ENCODE measurements around the gene ASB5.

DNA sequence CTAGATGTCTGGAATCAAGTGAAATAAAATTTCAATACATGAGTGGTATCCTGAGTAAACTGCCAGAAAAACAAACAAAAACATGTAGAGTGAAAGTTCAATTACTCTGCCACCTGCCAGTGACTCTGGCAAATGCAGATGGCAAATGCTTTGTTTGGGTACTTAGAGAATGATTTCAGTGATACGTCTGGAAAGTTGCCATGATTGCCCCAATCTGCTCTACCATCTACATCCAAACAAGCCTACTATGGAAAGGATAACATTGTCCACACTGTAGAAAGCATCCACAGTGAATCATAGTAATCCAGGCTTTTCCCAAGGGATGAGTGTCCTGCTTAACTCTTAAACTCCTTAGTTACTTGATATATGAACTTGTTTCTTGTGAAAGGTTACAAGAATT is 77.0 kb downstream of the ASB5 start:
- TF ChIP-seq CTCF (IDR thresholded peaks at IDR 0.05; ENCODE audit: control extremely low read depth in 1 of 3, insufficient read depth in 1 of 3, low read depth in 1 of 3, low read length in 3 of 3) (peak in 1 of 3 experiments; percentile 24; a peak in 1 of 4 replicates), GABPA (IDR thresholded peaks at IDR 0.05; ENCODE audit: borderline replicate concordance, insufficient read depth, low read length) (no peak), RAD21 (IDR thresholded peaks at IDR 0.05 in 1 of 2, conservative IDR thresholded peaks at IDR 0.05 in 1 of 2; ENCODE audit: low read depth in 2 of 2, low read length in 2 of 2) (0 out of 4 replicates have a peak, but pooled peaks of 1 of the 2 experiments have one; percentile 10), EZH2 (IDR thresholded peaks at IDR 0.05; ENCODE audit: low read depth, low read length, severe bottlenecking) (no peak), POLR2A (IDR thresholded peaks at IDR 0.05; ENCODE audit: control extremely low read depth in 1 of 2, low read depth in 2 of 2, low read length in 2 of 2) (no peak), SP1 (IDR thresholded peaks at IDR 0.05; ENCODE audit: low read depth, low read length) (no peak), MAX (IDR thresholded peaks at IDR 0.05) (no peak), CBX5 (IDR thresholded peaks at IDR 0.05; ENCODE audit: low read depth, low read length) (no peak), FOSL1 (IDR thresholded peaks at IDR 0.05; ENCODE audit: insufficient read depth, low read depth, low read length) (no peak), TAF1 (IDR thresholded peaks at IDR 0.05; ENCODE audit: low read depth, low read length) (no peak), ZNF274 (IDR thresholded peaks at IDR 0.05; ENCODE audit: borderline replicate concordance, extremely low read depth, low read length) (no peak)

Data from H1 (cell line).